ENCODE results near the gene CELSR1.

Gene CELSR1

GRCh38 chr22:46574993-46575910 is 37.8 kb upstream of the CELSR1 start:
- no peak for DNase-seq

DNA sequence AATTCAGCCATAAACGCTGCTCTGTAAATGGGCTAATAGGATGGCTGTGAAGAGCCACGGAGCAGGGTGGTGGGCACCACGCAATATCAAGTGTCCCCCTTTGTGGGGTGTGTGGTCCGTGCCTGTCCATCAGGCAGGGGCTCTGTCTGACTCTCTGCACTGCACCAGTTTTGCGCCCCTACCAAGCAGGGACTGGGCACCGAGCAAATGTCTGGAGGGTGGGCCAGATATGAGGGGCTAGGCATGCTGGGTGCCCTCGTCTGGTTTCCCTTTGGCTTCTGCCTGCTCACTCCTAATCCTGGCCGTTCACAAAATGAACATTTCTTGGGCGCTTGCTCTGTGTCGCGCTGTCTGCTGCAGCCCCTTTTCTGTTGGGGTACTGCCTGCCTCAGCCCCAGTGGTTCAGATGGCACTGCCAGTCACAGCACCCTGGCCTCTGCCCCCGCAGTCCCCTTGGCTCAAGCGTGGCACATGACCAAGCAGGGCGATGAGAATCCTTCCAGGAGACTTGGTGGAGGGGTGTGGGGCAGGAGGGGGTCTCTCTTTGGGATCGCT is 37.1 kb upstream of the CELSR1 start:
- DNase-seq, result no peak

- DNase-seq, result no peak
Measured at GRCh38 chr22:46573781-46574437, 36.5 kb upstream of the CELSR1 start.

GRCh38 chr22:46572911-46573780 is 35.7 kb upstream of the CELSR1 start:
- DNase-seq, result no peak

DNA sequence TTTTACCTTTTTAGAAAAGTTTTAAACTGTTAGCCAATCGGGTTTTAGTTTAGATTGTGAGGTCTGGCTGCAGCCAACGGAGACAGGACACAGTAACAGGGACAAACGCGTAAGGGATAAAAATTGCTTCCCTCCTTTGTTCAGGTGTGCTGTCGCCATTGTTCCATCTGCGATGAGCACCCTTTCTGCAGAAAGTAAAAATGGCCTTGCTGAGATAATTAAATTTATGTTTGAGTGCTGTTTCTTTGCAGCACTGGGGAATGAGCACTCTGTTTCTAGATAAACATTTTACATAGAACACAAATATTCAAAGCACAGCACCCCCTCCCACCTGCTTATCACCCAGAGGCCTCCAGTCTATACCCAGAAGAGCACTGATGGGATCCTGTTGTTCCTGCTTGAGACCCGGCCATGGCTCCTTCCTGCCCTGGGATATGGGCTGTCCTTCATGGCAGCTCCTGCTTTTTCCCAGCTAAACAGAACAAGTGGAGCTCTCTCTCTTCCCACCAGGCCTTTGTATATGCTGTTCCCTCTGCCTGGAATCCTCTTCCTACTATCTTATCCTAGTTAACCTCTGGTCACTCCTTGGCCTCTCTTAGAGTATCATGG is 34.3 kb upstream of the CELSR1 start:
- no peak for DNase-seq

DNA sequence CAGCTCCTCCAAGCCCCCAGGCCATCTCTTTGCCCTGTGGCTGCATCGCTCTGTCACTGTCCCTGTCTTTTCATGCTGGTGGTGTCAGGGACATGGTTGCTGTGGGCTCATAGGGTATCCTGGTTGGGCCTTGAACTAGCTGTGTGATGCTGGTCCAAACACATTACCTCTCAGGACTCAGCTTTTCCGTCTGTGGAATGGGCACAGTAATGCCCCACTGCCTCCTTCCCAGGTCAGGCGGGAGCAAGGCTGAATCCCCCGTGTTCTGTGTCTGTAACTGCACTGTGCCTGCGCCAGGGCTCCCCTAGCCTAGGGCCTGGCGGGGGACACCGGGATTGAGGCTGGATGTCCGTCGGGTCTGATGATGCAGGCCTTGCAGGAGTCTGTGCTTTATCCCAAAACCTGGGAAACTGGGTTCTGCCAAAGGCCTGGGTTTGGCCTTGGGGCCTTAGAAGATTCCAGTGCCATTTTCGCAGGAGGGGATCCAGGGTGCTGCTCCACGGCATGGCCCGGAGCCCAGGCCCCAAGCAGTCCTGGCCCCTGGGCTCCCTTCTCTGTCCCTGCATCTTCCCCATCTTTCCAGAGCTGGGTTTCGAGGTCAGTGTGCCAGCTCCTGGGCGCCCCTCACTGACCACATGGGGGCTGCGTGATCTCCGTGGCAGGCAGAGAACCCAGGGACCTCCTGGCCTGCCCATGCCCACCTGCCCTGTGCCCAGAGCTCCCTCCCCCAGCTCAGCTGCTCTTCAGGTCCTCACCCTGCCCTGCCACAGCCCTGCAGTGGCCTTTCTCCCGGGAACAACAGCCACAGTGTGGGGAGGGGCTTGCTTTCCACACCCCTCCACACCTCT is 32.7 kb upstream of the CELSR1 start:
- DNase-seq, result no peak

DNA sequence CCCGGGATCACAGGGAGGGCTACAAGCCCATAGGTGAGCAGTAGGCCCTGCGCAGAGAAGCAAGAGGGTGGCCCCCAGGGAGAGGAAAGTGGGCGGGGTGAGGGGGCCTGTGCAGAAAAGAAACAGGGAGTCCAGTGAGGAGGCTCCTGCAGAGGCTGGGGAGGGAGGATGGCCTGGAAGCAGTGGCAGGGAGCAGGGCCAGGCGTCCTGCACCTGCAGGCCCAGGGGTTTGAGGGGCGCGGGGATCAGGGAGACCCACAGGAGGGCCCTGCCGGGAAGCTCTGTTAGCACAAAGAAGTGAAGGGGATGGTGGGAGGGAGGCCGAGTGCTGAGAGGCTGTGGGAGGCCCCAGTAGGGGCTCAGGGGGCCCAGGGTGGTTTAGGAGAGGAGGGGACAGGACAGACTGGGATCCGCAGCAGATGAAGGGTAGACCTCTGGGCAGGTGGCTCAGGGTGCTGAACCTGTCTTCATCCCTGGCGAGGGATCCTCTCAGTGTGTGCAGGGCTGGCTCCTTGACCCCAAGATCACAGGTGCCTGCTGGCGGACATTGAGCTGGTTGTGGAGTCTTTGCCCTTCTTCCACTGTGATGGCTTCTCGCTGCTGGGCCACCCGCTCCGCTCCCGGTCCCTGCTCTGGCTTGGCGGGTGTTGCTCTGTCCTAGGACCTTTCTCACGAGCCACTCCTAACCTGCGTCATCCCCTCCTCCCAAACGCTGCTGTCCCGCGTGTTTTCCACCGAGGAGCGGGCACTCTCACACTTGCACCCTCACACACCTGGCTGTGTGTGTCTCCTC is 31.8 kb upstream of the CELSR1 start:
- DNase-seq, result no peak

- no peak for DNase-seq
Measured at GRCh38 chr22:46568102-46568809, 30.8 kb upstream of the CELSR1 start.

GRCh38 chr22:46567471-46567870 is 30.1 kb upstream of the CELSR1 start:
- DNase-seq, result no peak

- no peak for DNase-seq
Measured at GRCh38 chr22:46564084-46564714, 26.8 kb upstream of the CELSR1 start.

DNA sequence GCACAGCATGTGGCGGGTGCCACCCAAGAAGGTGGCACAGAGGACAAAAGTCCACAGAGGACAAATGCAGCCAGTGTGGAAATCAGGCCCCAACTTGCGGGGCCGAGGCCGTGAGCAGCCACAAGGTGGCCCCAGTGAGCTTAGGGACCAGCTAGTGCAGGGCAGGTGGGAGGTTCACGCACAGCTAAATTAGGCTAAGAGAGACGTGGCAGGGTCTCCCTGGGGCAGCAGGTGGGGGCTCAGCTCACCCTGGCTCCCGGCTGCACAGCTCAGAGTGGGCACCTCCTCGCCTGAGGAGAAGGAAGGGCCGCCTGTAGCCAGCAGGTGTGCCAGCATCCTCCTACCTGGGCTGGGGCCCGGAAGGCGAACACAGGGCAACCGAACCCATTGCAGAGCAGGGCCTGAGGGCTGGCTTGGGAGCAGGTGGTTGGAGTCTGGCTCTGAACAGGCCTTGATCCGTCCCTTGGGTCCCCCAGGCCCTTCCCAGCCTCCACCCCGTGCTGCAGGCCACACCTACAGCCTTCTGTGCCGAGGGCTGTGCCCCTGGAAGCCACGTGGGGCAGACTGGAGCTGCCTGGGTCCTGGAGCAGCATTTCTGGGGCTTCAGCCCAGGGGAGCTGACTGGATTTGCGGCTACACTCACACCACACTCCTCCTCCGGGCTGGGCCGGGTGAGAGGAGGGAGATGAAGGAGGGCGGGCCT is 26.1 kb upstream of the CELSR1 start:
- peak; percentile 72 for DNase-seq

DNA sequence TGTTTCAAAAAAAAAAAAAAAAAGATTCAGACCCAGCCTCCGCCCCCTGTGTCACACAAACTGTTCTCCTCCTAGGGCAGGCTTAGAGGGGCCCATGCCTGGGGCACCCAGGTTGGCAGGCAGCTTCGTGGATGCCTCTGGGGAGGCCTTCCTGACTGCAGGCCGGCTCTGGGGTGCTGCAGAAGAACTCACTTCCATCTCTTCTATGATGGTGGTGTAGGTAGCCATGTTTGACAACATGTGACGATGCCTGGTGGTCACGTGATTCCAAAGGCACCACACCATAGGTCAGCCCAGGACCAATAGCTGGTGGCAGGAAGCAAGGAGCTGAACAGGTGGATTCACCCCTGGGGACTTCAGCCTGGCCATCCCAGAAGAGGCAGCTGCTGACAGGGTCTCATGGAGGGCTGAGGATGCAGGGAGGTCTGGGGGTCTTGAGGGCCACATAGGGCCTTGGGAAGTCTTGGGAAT is 24.1 kb upstream of the CELSR1 start:
- DNase-seq, result peak; percentile 50

DNA sequence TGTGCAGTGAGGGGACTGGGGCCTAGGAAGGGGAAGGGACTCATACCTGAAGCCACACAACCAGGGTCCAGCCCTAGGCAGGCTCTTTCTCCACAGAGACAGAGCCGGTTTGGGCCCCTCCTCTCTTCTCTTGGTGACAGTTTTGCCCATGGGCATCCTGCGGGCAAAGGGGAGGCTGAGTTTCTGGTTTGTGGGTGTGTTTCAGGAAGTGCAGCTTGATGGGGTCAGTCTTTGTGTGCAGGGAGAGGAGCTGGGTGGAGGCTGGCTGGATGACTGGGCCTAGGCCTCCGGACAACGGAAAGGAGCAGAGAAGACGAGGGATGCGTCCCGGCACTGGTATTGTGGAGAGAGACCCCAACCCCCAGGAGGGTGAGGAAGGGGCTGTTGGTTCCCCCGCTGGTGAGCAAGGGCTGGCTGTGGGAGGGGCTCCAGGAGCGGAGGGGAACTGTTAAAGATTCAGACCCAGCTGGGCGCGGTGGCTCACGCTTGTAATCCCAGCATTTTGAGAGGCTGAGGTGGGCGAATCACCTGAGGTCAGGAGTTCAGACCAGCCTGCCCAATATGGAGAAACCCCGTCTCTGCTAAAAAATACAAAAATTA is 23.4 kb upstream of the CELSR1 start:
- DNase-seq, result no peak

DNA sequence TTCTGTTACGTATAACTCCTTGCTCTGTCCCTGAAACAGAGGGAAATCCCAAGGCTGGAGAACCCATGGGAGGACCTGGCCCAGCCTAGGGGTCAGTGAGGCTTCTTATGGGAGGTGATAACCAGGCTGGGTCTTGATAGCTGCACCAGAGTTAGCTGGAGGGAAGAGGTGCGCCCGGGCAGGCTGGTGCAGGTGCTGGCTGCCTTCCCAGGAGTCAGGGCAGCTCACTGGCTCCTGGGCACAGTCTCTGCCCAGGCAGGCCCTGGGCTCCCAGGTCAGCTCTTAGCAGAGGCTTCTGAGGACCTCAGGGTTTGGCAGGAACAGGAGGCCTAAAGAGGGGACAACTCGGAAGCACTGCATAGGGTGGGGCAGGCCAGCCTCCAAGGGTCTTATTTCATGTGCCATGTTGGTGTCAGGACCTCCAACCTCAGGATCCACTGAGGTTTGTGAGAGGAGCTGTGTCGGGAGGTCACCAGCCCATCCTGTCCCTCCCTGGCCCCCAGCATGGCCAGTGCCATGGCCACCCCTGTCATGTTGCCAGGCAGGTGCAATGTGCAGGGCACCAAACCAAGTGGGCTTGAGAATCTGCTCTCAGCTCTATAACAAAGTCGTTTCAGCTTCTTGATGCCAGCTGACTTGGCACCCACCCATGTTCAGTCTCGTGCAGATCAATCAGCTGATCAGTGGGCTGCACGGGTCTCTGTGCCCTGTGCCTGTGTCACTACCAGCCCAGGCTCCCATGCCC is 20.5 kb upstream of the CELSR1 start:
- DNase-seq, result no peak

- no peak for DNase-seq
Measured at GRCh38 chr22:46556775-46557174, 19.4 kb upstream of the CELSR1 start.

GRCh38 chr22:46553189-46553588 is 15.8 kb upstream of the CELSR1 start:
- no peak for DNase-seq

DNA sequence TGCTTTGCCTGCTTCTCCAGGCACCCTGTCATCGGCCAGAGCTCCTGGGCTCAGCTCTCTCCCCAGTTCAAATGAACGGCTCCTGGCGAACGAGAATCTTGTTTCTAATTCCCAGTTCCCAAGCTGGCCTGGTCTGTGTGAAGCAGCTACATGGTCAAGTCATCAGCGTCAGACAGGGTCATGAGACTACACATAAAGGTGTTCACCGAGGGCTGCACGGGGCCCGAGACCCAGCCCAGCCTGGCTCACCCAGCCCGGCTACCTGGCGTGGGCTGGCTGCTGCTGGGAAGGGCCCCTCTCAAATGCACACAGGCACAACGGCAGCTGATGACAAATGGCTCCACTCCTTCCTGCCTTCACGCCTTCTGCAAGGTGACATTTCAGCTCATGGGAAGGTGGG is 14.6 kb upstream of the CELSR1 start:
- no peak for DNase-seq

- DNase-seq, result no peak
Measured at GRCh38 chr22:46551321-46551720, 13.9 kb upstream of the CELSR1 start.
